Measurements from ENCODE around the gene HES7.
A peak's percentile ranks its signal among the peaks of the same experiment; 100 is the strongest.

Gene HES7

DNA sequence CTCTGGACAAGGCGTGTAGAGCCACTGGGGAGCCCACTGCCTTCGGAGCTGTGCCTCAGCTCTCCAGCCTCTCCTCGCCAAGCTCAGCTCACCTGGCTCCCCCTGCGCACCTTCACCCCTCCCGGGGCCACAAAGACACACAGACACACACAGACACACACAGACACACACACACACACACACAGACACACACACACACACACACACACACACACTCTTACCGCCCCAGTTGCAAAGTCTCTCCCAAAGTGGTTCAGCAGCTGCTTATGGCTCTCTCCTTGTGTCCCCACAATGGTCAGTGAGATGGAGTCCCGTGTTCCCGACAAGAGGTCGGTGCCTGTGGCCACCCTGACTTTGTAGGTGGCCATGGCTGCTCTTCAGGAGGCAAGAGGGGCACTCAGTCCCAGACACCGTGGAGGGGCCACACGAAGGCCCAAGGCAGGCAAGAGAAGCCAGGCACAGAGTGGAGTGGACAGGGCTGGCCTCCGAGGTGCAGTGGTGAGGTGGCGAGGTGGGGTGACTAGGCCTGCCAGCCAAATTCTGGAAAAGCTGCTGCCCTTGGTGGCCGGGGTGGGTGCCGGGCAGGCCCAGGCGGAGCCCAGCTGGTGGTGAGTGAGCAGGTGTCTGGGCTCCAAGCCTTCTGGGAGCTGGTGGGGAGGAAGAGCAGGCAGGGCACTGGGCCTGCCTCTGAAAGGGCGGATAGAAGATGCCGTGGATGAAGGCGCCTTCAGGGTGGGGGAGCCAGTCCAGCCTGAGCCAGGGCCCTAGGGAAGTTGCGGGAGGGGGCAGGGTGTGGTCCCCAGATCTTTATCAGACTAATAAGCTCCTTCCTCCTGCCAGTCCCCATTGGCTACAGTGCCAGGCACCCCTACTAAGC is 36.6 kb downstream of the HES7 start, which contains the start of gene ALOX12B:
ALOX12B (minus strand) TSS at position 642 of the 877 bp plus-strand sequence; CDS start at position 368, 274 bp downstream.
- Histone ChIP-seq H3K36me3 (ENCODE audit: low read depth) (no peaks in the 10 kb centered on the region), H3K4me1 (ENCODE audit: insufficient read depth, poor library complexity, severe bottlenecking) (no peaks in the 10 kb centered on the region), H3K27ac (ENCODE audit: poor library complexity, severe bottlenecking) (no peak within 1 kb of the TSS), H3K9me3 (ENCODE audit: severe bottlenecking) (no peaks in the 10 kb centered on the region), H3K27me3 (ENCODE audit: insufficient read depth, poor library complexity, severe bottlenecking) (no peaks in the 10 kb centered on the region), H3K4me3 (ENCODE audit: severe bottlenecking) (no peak within 1 kb of the TSS)
- ATAC-seq (ENCODE audit: low read depth) (peak; percentile 38; the same call in 1 of the 3 replicates), DNase-seq (ENCODE audit: low spot score) (no peak)
- TF ChIP-seq, protein P1, sequence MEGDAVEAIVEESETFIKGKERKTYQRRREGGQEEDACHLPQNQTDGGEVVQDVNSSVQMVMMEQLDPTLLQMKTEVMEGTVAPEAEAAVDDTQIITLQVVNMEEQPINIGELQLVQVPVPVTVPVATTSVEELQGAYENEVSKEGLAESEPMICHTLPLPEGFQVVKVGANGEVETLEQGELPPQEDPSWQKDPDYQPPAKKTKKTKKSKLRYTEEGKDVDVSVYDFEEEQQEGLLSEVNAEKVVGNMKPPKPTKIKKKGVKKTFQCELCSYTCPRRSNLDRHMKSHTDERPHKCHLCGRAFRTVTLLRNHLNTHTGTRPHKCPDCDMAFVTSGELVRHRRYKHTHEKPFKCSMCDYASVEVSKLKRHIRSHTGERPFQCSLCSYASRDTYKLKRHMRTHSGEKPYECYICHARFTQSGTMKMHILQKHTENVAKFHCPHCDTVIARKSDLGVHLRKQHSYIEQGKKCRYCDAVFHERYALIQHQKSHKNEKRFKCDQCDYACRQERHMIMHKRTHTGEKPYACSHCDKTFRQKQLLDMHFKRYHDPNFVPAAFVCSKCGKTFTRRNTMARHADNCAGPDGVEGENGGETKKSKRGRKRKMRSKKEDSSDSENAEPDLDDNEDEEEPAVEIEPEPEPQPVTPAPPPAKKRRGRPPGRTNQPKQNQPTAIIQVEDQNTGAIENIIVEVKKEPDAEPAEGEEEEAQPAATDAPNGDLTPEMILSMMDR (IDR thresholded peaks at IDR 0.05; ENCODE audit: poor library complexity, severe bottlenecking) = no peak

DNA sequence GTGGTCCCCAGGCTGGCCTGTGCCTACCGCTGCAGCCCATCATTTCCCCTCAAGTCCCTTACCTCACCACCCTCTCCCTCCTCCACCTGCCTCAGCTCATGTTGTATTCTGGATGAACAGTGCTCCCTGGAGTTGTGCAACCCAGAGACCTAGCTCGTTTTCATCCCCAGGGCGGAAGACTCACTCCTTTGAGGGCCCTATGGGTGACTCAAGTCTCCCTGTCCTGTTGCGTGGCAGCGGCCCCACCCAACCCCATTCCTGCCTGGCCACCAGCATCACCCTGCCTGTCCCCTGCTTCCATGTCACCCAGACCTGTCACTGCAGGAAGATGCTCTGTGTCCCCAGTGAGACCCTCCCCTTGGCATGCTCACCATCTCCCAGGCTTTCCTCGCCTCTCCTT is 39.7 kb downstream of the HES7 start:
- no peak overlapping the region for H3K4me3 ChIP-seq (ENCODE audit: severe bottlenecking)
- H3K27ac ChIP-seq (ENCODE audit: poor library complexity, severe bottlenecking) = no peak overlapping the region
- no peaks in the 10 kb centered on the region for H3K9me3 ChIP-seq (ENCODE audit: severe bottlenecking)
- no peaks in the 10 kb centered on the region for H3K27me3 ChIP-seq (ENCODE audit: insufficient read depth, poor library complexity, severe bottlenecking)
- TF ChIP-seq, protein P1 (IDR thresholded peaks at IDR 0.05; ENCODE audit: poor library complexity, severe bottlenecking) = no peak
- DNase-seq (ENCODE audit: low spot score) (no peak), ATAC-seq (ENCODE audit: low read depth) (no peak)
- no peaks in the 10 kb centered on the region for H3K36me3 ChIP-seq (ENCODE audit: low read depth)
- no peaks in the 10 kb centered on the region for H3K4me1 ChIP-seq (ENCODE audit: insufficient read depth, poor library complexity, severe bottlenecking)

- Histone ChIP-seq H3K27ac (ENCODE audit: poor library complexity, severe bottlenecking) (no peak overlapping the region), H3K4me1 (ENCODE audit: insufficient read depth, poor library complexity, severe bottlenecking) (no peaks in the 10 kb centered on the region), H3K27me3 (ENCODE audit: insufficient read depth, poor library complexity, severe bottlenecking) (no peaks in the 10 kb centered on the region), H3K4me3 (ENCODE audit: severe bottlenecking) (no peak overlapping the region), H3K36me3 (ENCODE audit: low read depth) (no peaks in the 10 kb centered on the region), H3K9me3 (ENCODE audit: severe bottlenecking) (no peaks in the 10 kb centered on the region)
- ATAC-seq (ENCODE audit: low read depth) = no peak
- TF ChIP-seq, protein P1 (IDR thresholded peaks at IDR 0.05; ENCODE audit: poor library complexity, severe bottlenecking) = no peak
- DNase-seq (ENCODE audit: low spot score) = no peak
These were observed 41.6 kb downstream of the HES7 start for GRCh38 chr17:8082292-8082691.

DNA sequence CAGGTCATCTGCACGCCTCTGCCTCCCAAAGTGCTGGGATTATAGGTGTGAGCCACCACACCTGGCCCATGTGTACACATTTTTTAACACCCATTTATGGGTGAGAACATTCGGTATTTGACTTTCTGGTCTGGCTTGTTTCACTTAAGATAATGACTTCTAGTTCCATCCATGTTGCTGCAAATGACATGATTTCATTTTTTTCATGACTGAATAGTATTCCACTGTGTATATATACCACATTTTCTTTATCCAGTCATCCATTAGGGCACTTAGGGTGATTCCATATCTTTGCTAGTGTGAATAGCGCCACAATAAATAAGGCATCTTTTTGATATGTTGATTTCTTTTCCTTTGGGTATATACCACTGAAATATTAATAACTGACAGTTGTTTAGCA is 42.0 kb downstream of the HES7 start:
- TF ChIP-seq, protein P1 (IDR thresholded peaks at IDR 0.05; ENCODE audit: poor library complexity, severe bottlenecking) = no peak
- H3K27me3 ChIP-seq (ENCODE audit: insufficient read depth, poor library complexity, severe bottlenecking) = no peaks in the 10 kb centered on the region
- no peak for ATAC-seq (ENCODE audit: low read depth)

GRCh38 chr17:8080799-8081219 is 43.1 kb downstream of the HES7 start:
- H3K4me1 ChIP-seq (ENCODE audit: insufficient read depth, poor library complexity, severe bottlenecking) = no peaks in the 10 kb centered on the region
- TF ChIP-seq, protein P1 (IDR thresholded peaks at IDR 0.05; ENCODE audit: poor library complexity, severe bottlenecking) = no peak
- no peaks in the 10 kb centered on the region for H3K9me3 ChIP-seq (ENCODE audit: severe bottlenecking)
- DNase-seq (ENCODE audit: low spot score) = no peak
- no peak overlapping the region for H3K27ac ChIP-seq (ENCODE audit: poor library complexity, severe bottlenecking)
- H3K36me3 ChIP-seq (ENCODE audit: low read depth) = no peaks in the 10 kb centered on the region
- H3K27me3 ChIP-seq (ENCODE audit: insufficient read depth, poor library complexity, severe bottlenecking) = no peaks in the 10 kb centered on the region
- ATAC-seq (ENCODE audit: low read depth) = no peak
- H3K4me3 ChIP-seq (ENCODE audit: severe bottlenecking) = no peak overlapping the region

More for the DNA sequence above, 42.0 kb downstream of the HES7 start:
- no peak overlapping the region for H3K27ac ChIP-seq (ENCODE audit: poor library complexity, severe bottlenecking)
- DNase-seq (ENCODE audit: low spot score) = no peak
- no peaks in the 10 kb centered on the region for H3K4me1 ChIP-seq (ENCODE audit: insufficient read depth, poor library complexity, severe bottlenecking)
- no peaks in the 10 kb centered on the region for H3K9me3 ChIP-seq (ENCODE audit: severe bottlenecking)
- H3K4me3 ChIP-seq (ENCODE audit: severe bottlenecking) = no peak overlapping the region
- H3K36me3 ChIP-seq (ENCODE audit: low read depth) = no peaks in the 10 kb centered on the region

Data from RWPE2 (cell line).